NT2/D1 (cell line): ENCODE results near the gene HPS3.

ENCODE experiments used
- SUZ12 ChIP-seq: IDR thresholded peaks from 2 replicates; pipeline ENCODE4 v1.6.1; 2011; ENCODE audit not compliant: insufficient read length, insufficient read depth; ENCODE audit errors: extremely low read depth
- YY1 ChIP-seq: IDR thresholded peaks from 2 replicates; pipeline ENCODE4 v1.6.1; 2011; ENCODE audit not compliant: insufficient read length, insufficient read depth
- ZNF274 ChIP-seq: IDR thresholded peaks from 2 replicates; pipeline ENCODE4 v1.6.1; 2011; ENCODE audit warnings: mild to moderate bottlenecking, low read depth, low read length

DNA sequence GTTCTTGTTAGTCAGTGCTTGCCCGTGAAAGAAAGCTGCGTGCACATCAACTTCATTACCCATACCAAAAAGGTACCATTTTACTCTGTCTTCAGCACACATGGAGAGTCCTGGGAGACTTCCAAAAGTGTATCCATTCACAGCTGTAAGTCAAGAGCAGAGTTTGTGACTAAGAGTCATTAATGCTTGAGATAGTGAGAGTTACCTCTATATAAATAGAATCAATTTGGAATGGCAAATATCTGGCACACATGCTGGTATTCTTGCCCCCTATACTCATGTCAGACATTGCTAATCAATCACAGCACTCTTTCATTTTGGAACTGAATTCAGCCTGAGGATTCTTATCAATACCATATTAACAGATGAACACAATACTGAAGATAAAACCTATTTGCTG is 78.0 kb downstream of the HPS3 start:
- TF ChIP-seq YY1 = no peak
- no peak for TF ChIP-seq ZNF274
- no peak for TF ChIP-seq SUZ12
